ENCODE measurements around the gene LAMTOR1.

The LAMTOR1 gene

GRCh38 chr11:72129381-72129780, 26.3 kb upstream of the LAMTOR1 start:
- no peak overlapping the region for H3K4me3 ChIP-seq (ENCODE audit: low read depth, low read length)
- no peak for DNase-seq (ENCODE audit: low read depth, low spot score)
- TF ChIP-seq CTCF (IDR thresholded peaks at IDR 0.05; ENCODE audit: low read depth, low read length): no peak
- in situ Hi-C loops (cut with HindIII; ENCODE audit: low sequenced_read_pairs): no loop called here

DNA sequence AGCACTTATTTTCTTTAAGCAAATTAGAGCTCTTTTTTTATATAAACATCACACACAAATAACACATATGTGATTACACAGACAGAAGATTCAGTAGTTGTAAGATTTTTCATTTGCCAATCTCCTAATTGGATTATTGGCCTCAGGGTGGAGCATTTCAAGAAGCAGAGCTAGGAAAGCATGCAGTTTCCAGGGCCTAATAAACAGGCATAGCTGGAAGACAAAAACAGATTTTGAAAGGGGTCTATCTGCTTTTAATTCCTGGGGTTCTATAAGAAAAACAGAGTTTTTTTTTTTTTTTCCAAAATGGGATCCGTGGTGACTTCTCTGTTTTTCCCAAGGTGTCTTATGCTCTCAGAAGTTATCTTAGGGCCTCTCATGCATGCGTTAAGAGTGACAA, 24.8 kb upstream of the LAMTOR1 start:
- H3K4me3 ChIP-seq (ENCODE audit: low read depth, low read length): no peak overlapping the region
- no peak for DNase-seq (ENCODE audit: low read depth, low spot score)
- in situ Hi-C loops (cut with HindIII; ENCODE audit: low sequenced_read_pairs): no loop called here
- TF ChIP-seq CTCF (IDR thresholded peaks at IDR 0.05; ENCODE audit: low read depth, low read length): no peak

- H3K4me3 ChIP-seq (ENCODE audit: low read depth, low read length): no peak overlapping the region
- DNase-seq (ENCODE audit: low read depth, low spot score): no peak
- TF ChIP-seq CTCF (IDR thresholded peaks at IDR 0.05; ENCODE audit: low read depth, low read length): no peak
- in situ Hi-C loops (cut with HindIII; ENCODE audit: low sequenced_read_pairs): no loop called here
Observed at GRCh38 chr11:72125956-72126355, 22.9 kb upstream of the LAMTOR1 start.

DNA sequence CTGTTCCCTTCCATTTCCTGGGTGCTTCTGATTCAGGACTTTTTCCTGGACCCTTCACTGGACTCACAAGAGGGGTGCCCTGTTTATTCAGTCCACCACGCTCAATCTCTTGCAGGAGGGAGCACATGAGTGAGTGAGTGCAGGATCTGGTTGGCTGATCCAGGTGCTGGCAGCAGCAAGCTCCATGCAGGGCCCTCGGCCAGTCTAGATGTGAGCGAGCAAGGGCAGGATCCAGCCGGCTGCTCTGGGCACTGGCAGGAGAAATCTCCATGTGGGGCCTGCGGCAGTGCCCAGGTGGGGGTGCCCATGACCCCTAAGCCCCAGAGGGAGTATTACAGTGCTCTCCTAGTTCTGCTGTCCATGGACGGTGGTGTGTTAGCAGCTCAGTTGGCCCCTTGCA, 20.9 kb upstream of the LAMTOR1 start:
- TF ChIP-seq CTCF (IDR thresholded peaks at IDR 0.05; ENCODE audit: low read depth, low read length): no peak
- no peak overlapping the region for H3K4me3 ChIP-seq (ENCODE audit: low read depth, low read length)
- in situ Hi-C loops (cut with HindIII; ENCODE audit: low sequenced_read_pairs): no loop called here
- DNase-seq (ENCODE audit: low read depth, low spot score): no peak

- in situ Hi-C loops (cut with HindIII; ENCODE audit: low sequenced_read_pairs): no loop called here
- no peak for TF ChIP-seq CTCF (IDR thresholded peaks at IDR 0.05; ENCODE audit: low read depth, low read length)
- H3K4me3 ChIP-seq (ENCODE audit: low read depth, low read length): no peak overlapping the region
- no peak for DNase-seq (ENCODE audit: low read depth, low spot score)
Observed at GRCh38 chr11:72123117-72123653, 20.1 kb upstream of the LAMTOR1 start.

DNA sequence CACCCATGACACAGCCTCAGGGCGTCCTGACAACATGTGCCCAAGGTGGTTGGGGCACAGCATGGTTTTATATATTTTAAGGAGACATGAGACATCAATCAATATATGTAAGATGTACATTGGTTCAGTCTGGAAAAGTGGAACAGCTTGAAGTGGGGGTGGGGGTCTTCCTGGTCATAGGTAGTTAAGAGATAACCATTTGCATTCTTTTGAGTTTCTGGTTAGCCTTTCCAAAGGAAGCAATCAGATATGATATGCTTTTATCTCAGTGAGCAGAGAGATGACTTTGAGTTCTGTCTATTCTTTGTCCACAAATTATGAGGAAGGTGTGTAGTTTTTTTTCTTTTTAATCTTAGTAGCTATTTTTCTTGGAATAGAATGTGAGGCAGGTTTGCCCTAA, 19.5 kb upstream of the LAMTOR1 start:
- no peak for DNase-seq (ENCODE audit: low read depth, low spot score)
- in situ Hi-C loops (cut with HindIII; ENCODE audit: low sequenced_read_pairs): no loop called here
- no peak overlapping the region for H3K4me3 ChIP-seq (ENCODE audit: low read depth, low read length)
- no peak for TF ChIP-seq CTCF (IDR thresholded peaks at IDR 0.05; ENCODE audit: low read depth, low read length)

- in situ Hi-C loops (cut with HindIII; ENCODE audit: low sequenced_read_pairs): no loop called here
- H3K4me3 ChIP-seq (ENCODE audit: low read depth, low read length): no peak overlapping the region
- no peak for DNase-seq (ENCODE audit: low read depth, low spot score)
- TF ChIP-seq CTCF (IDR thresholded peaks at IDR 0.05; ENCODE audit: low read depth, low read length): no peak
Observed at GRCh38 chr11:72120930-72121329, 17.8 kb upstream of the LAMTOR1 start.

Measured in astrocyte of the spinal cord (primary cell).